ENCODE results near the gene STAT5B.
"Not testable (repeated sequence)": the region's sequence is repeated elsewhere in the genome, so short reads cannot be mapped to it uniquely, and the experiment has no call there.

The STAT5B gene

GRCh38 chr17:42266462-42266861 lies 9.7 kb downstream of the STAT5B start:
- DNase-seq: no peak

DNA sequence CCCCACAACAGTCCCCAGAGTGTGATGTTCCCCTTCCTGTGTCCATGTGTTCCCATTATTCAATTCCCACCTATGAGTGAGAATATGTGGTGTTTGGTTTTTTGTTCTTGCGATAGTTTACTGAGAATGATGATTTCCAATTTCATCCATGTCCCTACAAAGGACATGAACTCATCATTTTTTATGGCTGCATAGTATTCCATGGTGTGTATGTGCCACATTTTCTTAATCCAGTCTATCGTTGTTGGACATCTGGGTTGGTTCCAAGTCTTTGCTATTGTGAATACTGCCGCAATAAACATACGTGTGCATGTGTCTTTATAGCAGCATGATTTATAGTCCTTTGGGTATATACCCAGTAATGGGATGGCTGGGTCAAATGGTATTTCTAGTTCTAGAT lies 11.8 kb downstream of the STAT5B start:
- not testable (repeated sequence) for DNase-seq

GRCh38 chr17:42260318-42260717 lies 15.9 kb downstream of the STAT5B start:
- DNase-seq: no peak

- DNase-seq: no peak
Observed at GRCh38 chr17:42255445-42255844, 20.7 kb downstream of the STAT5B start.

- no peak for DNase-seq
Observed at GRCh38 chr17:42253578-42253977, 22.6 kb downstream of the STAT5B start.

- DNase-seq: peak; percentile 67
Observed at GRCh38 chr17:42252597-42253550, 23.3 kb downstream of the STAT5B start.

DNA sequence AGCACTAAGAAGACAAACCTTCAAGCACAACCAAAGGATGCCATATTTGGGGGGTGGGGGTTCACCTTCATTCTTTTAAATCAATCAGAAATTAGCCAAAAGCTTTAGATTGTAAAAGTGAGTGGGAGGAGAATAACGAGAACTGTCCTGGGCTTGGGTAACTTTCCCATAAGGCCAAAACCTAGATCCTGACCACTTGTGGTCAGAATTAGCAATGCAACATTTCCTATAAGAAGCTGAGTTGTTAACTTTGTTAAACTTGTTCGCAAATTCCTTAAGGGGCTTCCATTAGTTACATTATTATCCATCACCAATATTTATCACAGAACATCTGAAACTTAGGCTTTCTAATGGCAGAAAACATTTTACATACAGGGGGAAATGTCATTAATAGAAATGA lies 25.1 kb downstream of the STAT5B start:
- no peak for DNase-seq

GRCh38 chr17:42249681-42250446 lies 26.3 kb downstream of the STAT5B start:
- no peak for DNase-seq

DNA sequence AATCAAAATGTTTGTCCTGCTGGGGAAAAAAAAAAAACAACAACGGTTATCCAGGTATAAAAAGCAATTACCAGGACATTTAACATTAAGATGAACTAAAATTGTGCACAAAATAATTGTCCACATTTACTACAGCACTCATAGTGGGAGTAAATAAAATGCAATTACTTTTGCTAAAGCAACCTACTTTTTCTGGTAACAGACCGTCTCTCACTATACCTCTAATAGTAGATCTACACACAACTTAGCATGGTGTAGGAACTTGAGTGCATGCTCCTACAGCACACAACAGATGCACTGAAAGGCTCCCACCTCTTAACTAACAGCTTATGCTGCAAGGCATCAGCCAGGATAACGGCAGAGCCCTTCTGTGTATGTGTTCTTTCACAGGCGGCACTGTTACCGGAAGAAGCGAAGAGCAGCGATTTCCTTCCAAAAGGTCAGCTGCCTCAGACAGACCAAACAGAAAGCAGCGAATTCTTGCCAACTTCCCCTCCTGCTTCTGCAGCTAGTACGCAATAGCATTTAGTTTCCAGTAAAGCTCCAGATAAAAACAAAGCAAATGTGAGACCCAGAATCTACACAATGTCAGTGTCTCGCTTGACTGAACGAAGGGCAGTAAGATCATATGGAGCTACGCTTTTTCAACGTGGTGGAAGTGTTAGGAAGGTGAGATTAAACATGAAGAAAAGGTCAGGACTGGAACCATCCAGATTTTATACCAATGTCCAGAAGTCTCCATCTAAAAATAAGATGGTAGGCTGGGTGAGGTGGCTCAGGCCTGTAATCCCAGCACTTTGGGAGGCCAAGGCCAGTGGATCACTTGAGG lies 27.6 kb downstream of the STAT5B start:
- DNase-seq: peak; percentile 70

DNA sequence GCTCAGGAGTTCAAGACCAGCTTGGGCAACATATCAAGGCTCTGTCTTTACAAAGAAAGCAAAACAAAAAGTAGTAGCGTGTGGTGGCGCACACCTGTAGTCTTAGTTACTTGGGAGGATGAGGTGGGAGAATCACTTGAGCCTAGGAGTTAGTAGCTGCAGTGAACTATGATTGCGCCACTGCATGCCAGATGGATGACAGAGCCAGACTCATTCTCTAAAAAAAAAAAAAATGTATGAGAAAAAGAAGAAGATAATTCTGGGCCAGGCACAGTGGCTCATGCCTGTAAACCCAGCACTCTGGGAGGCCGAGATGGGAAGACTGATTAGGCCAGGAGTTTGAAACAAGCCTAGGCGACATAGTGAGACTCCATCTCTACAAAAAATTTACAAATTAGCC lies 28.5 kb downstream of the STAT5B start:
- peak; percentile 42 for DNase-seq

DNA sequence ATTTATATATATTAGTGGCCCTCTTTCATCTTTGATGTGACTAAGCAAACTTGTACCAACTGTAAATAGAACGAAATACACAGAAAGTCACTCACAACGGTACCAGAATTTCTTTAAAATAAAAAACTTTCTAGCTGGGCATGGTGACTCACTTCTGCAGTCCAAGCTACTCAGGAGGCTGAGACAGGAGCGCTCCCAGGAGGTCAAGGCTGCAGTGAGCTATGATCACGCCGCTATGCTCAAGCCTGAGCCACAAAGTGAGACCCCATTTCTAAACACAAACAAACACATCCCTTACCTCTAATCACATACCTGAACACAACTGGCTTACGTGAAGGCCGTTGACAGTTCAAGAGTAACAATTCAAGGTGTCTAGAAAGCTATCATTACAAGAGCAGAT lies 29.7 kb downstream of the STAT5B start:
- no peak for DNase-seq

- DNase-seq: not testable (repeated sequence)
Observed at GRCh38 chr17:42245183-42245582, 31.0 kb downstream of the STAT5B start.

DNA sequence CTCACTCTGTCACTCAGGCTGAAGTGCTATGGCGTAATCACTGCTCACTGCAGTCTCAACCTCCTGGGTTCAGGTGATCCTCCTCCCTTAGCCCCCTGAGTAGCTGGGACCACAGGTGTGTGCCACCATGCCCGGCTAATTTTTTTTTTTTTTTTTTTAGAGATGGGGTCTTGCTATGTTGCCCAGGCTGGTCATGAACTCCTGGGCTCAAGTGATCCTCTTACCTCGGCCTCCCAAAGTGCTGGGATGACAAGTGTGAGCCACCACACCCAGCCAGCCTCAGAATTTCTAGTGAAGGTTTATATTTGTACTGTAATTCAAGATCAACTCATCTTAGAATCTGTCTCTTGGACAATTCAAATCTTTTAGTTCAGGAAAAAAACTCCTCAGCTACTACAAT lies 32.1 kb downstream of the STAT5B start:
- not testable (repeated sequence) for DNase-seq

GRCh38 chr17:42243493-42243982 lies 32.7 kb downstream of the STAT5B start:
- DNase-seq: no peak

DNA sequence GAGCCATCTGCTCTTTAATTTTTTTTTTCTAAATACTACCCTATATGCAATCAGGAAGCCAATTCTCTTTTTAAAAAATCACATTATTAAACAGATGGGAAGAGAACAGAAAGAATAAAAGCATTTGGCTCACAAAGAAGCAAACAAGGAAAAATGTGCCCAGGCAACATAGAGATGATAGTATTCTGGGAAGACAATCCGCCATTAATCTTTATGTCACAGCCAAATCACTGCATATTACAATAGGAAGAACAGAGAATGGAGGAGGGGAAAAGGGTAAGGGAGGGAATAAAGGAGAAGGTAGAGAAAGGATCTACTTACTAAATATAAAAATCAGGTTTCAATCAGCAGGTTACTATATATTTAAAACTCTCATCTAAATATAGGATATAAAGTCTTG lies 34.3 kb downstream of the STAT5B start:
- no peak for DNase-seq

DNA sequence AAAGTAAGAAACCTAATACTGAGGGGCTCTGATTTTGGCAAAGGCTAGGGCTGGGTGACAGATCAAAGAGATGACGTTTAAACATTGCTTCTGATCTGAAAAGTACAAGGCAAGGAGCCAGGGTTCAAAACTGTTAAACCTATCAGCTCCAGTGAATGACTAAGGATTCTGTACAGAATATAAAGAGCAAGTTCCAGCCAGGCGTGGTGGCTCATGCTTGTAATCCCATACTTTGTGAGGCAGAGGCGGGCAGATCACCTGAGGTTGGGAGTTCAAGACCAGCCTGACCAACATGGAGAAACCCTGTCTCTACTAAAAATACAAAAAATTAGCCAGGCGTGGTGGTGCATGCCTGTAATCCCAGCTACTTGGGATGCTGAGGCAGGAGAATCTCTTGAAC lies 35.3 kb downstream of the STAT5B start:
- DNase-seq: not testable (repeated sequence)

GRCh38 chr17:42240201-42240600 lies 36.0 kb downstream of the STAT5B start:
- DNase-seq: peak; percentile 33

DNA sequence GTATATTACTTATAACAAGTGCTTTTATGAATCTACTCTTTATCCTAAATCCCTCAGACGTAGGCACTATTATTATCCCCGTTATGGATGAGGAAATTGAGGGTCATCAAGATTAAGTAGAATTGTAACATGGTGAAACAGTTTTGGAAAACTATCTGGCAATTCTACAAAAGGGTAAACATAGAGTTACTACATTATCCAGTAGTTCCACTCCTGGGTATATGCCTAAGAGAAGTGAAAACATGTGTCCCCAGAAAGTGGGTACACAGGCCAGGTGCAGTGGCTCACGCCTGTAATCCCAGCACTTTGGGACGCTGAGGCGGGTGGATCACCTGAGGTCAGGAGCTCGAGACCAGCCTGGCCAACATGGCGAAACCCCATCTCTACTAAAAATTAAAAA lies 36.6 kb downstream of the STAT5B start:
- not testable (repeated sequence) for DNase-seq

- no peak for DNase-seq
Observed at GRCh38 chr17:42236760-42237159, 39.4 kb downstream of the STAT5B start.

DNA sequence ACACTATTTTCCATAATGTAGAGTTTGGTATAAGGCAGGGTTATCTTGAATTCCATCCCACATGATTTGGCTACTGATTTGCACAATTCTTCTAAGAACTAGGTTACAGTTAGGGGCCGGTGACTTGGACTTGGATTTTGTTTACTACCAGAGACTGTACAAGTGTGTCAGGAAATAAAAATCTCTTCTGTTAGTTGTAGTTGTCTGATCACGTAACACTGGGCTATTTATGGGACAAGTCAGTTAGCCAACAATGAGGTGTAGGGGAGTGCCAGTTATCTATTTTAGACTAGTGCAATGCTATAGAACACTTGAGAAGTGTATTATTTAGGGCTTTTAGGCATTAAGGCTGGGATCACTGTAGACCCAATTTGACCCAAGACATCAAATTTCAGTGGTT lies 42.2 kb downstream of the STAT5B start:
- DNase-seq: no peak

GRCh38 chr17:42233156-42233555 lies 43.0 kb downstream of the STAT5B start:
- peak; percentile 68 for DNase-seq

DNA sequence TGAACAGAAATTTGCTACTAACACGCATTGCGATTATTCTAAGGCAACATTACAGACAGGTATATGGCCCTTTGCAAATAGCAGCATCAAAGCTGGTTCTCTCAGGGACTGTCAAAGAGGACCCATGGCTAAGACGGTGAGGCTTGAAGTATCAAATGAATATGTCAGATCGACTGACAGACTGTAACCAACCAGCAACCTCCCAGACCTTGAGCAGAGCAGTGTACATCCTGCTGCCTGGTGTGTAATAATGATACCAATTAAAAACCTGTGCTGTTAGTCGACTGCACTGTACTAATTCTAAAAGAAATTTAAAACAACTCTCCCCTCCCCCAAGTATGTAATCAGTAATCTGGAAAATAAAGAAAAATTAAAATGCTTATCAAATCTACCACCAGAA lies 46.0 kb downstream of the STAT5B start:
- no peak for DNase-seq
